Stimulated activated CD4-positive, alpha-beta T cell treated with anti-CD3 and anti-CD28 coated beads, Interleukin-1b, Interleukin-23, amount 100 ng/mL, for 24 hours (primary cell): ENCODE data around the gene DNAJC10.
"Not testable (repeated sequence)": the region's sequence is repeated elsewhere in the genome, so short reads cannot be mapped to it uniquely, and the experiment has no call there.

ENCODE experiments used
- DNase-seq, 4 experiments: peaks; one replicate each; pipeline ENCODE4 v3.0.0-alpha.2; 2020; ENCODE audit warnings: low read depth in 4 of 4, low spot score in 1 of 4

Gene DNAJC10

GRCh38 chr2:182782686-182783085, 66.6 kb downstream of the DNAJC10 start:
- not testable (repeated sequence) for DNase-seq

- no peak for DNase-seq
These were observed 68.1 kb downstream of the DNAJC10 start for GRCh38 chr2:182784058-182784706.

- no peak for DNase-seq
These were observed 68.7 kb downstream of the DNAJC10 start for GRCh38 chr2:182784777-182785176.

GRCh38 chr2:182792441-182792840, 76.4 kb downstream of the DNAJC10 start:
- DNase-seq, result no peak

GRCh38 chr2:182798736-182799135, 82.7 kb downstream of the DNAJC10 start:
- no peak for DNase-seq

GRCh38 chr2:182804128-182804527, 88.1 kb downstream of the DNAJC10 start:
- no peak for DNase-seq

- DNase-seq, result no peak
These were observed 91.3 kb downstream of the DNAJC10 start for GRCh38 chr2:182807319-182807718.

- DNase-seq, result no peak
These were observed 94.0 kb downstream of the DNAJC10 start for GRCh38 chr2:182810087-182810486.

GRCh38 chr2:182814380-182814779, 98.3 kb downstream of the DNAJC10 start:
- DNase-seq, result no peak

GRCh38 chr2:182814804-182815203, 98.7 kb downstream of the DNAJC10 start:
- no peak for DNase-seq

- no peak for DNase-seq
These were observed 100.8 kb downstream of the DNAJC10 start for GRCh38 chr2:182816866-182817265.

- no peak for DNase-seq
These were observed 101.5 kb downstream of the DNAJC10 start for GRCh38 chr2:182817558-182817957.

GRCh38 chr2:182818501-182818900, 102.4 kb downstream of the DNAJC10 start:
- no peak for DNase-seq

GRCh38 chr2:182818925-182819324, 102.9 kb downstream of the DNAJC10 start:
- DNase-seq, result no peak

GRCh38 chr2:182819412-182819811, 103.4 kb downstream of the DNAJC10 start:
- no peak for DNase-seq

GRCh38 chr2:182821182-182821581, 105.1 kb downstream of the DNAJC10 start:
- no peak for DNase-seq

GRCh38 chr2:182822733-182823132, 106.7 kb downstream of the DNAJC10 start:
- DNase-seq, result no peak

GRCh38 chr2:182824056-182824766, 108.2 kb downstream of the DNAJC10 start:
- DNase-seq, result no peak

GRCh38 chr2:182824767-182825158, 108.7 kb downstream of the DNAJC10 start:
- DNase-seq, result no peak

GRCh38 chr2:182826064-182826463, 110.0 kb downstream of the DNAJC10 start:
- no peak for DNase-seq

- DNase-seq, result no peak
These were observed 110.4 kb downstream of the DNAJC10 start for GRCh38 chr2:182826496-182826895.

GRCh38 chr2:182827182-182827879, 111.3 kb downstream of the DNAJC10 start:
- DNase-seq, result no peak
